ENCODE data around the gene SEPTIN3.

DNA sequence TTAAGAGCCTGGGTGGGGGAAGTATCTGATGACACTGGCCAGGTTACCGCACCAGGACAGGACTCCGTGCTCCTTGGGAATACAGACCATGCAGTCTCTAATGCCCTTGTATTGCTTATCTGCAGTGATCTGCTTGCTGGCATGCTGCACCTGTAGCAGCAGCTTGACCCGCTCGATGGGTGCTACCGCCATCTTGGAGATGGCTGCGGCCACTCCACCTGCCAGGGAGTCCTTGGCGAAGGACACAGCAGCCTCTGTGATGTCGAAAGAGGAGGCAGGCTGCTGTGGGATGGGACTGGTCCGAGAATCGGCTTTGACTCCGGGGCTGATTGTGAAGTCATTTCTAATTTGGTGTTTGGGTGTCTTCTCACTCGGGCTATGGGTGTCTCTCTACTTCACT is 32.5 kb downstream of the SEPTIN3 start:
- TF ChIP-seq, protein P1, sequence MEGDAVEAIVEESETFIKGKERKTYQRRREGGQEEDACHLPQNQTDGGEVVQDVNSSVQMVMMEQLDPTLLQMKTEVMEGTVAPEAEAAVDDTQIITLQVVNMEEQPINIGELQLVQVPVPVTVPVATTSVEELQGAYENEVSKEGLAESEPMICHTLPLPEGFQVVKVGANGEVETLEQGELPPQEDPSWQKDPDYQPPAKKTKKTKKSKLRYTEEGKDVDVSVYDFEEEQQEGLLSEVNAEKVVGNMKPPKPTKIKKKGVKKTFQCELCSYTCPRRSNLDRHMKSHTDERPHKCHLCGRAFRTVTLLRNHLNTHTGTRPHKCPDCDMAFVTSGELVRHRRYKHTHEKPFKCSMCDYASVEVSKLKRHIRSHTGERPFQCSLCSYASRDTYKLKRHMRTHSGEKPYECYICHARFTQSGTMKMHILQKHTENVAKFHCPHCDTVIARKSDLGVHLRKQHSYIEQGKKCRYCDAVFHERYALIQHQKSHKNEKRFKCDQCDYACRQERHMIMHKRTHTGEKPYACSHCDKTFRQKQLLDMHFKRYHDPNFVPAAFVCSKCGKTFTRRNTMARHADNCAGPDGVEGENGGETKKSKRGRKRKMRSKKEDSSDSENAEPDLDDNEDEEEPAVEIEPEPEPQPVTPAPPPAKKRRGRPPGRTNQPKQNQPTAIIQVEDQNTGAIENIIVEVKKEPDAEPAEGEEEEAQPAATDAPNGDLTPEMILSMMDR (IDR thresholded peaks at IDR 0.05): no peak
- no peak for TF ChIP-seq POLR2A (IDR thresholded peaks at IDR 0.05)

Measured in body of pancreas (tissue), 4 donors.